ENCODE results near the gene ATG4B. TPM values are rescaled to one million over a fixed set of nuclear protein-coding genes. Genes with fewer than 3 reads are reported as not detected.

ATG4B gene
- total RNA-seq, 6 experiments from 2014 or later = 43.5 to 58.3 (median 51.9) TPM

- DNase-seq = no peak
- H3K27ac Mint-ChIP-seq = no peak overlapping the region
- peaks cover 14% of the 10 kb centered on the region for H3K4me1 Mint-ChIP-seq (ENCODE audit: low read depth)
- H3K9me3 Mint-ChIP-seq = no peaks in the 10 kb centered on the region
- H3K36me3 Mint-ChIP-seq (ENCODE audit: low read depth) = peaks cover 19% of the 10 kb centered on the region
- H3K4me3 Mint-ChIP-seq = no peak overlapping the region
- TF ChIP-seq CTCF (IDR thresholded peaks at IDR 0.05) = peak; percentile 39
- H3K27me3 Mint-ChIP-seq (ENCODE audit: insufficient read depth) = no peaks in the 10 kb centered on the region
These were observed 41.8 kb upstream of the ATG4B start for GRCh38 chr2:241595600-241596140.

DNA sequence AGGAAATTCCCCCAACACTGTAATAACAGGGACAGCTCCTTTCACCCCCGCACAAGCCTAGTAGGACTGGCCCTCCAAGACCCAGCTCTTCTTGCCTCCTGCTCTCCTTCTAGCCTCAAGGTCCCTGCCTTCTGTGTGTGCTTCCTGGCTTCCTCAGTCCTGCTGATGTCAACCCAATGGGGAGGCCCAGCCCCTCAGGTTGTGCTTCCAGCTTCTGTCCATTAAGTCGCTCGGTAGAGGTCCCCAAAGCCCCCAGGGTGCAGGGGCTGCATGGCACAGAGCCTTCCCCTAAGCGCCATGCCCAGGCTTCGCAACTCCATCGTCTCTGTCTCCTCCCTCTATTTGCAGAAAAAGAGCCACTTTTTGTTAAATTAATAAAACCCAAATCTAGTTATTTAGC lies 39.9 kb upstream of the ATG4B start:
- Mint-ChIP-seq H3K36me3 (ENCODE audit: low read depth) (peaks cover 26% of the 10 kb centered on the region), H3K4me1 (ENCODE audit: low read depth) (peaks cover 14% of the 10 kb centered on the region), H3K4me3 (no peak overlapping the region), H3K27ac (no peak overlapping the region), H3K9me3 (no peaks in the 10 kb centered on the region), H3K27me3 (ENCODE audit: insufficient read depth) (no peaks in the 10 kb centered on the region)
- TF ChIP-seq CTCF (IDR thresholded peaks at IDR 0.05) = no peak
- no peak for DNase-seq

DNA sequence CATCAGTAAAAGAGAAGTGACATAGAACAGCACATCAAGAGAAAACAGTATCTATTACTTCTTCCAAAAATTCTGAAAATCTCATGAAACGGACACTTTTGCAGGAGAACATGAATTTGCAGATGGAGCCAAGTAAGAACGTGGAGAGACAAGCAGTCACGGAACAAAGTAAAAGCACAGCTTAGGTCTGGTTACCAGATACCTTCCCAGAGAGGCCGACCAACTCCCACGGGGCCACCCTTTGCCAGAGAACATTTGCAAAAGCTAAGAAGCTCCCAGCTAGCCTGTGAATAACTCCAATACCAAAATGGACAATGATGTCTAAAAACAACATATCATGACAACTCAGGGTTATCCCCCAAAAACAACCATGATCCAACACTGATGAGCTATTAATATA lies 39.4 kb upstream of the ATG4B start:
- no peak for DNase-seq
- H3K4me1 Mint-ChIP-seq (ENCODE audit: low read depth) = peaks cover 14% of the 10 kb centered on the region
- TF ChIP-seq CTCF (IDR thresholded peaks at IDR 0.05) = no peak
- no peak overlapping the region for H3K4me3 Mint-ChIP-seq
- H3K27ac Mint-ChIP-seq = no peak overlapping the region
- peaks cover 26% of the 10 kb centered on the region for H3K36me3 Mint-ChIP-seq (ENCODE audit: low read depth)
- no peaks in the 10 kb centered on the region for H3K27me3 Mint-ChIP-seq (ENCODE audit: insufficient read depth)
- no peaks in the 10 kb centered on the region for H3K9me3 Mint-ChIP-seq

DNA sequence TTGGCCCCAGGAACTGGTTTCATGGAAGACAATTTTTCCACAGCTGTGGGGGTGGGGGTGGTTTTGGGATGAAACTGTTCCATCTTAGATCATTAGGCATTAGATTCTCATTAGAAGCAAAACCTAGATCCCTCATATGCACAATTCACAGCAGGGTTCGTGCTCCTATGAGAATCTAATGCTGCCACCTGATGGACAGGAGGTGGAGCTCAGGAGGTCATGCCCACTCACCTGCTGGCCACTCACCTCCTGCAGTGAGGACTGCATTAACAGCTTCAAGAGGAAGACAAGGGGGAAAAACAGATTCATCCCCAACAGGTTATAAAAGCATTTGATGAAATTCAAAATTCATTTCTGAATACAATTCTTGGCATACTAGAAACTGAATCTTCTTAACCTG lies 39.0 kb upstream of the ATG4B start:
- DNase-seq = no peak
- peaks cover 28% of the 10 kb centered on the region for H3K36me3 Mint-ChIP-seq (ENCODE audit: low read depth)
- no peak overlapping the region for H3K4me3 Mint-ChIP-seq
- H3K9me3 Mint-ChIP-seq = no peaks in the 10 kb centered on the region
- H3K27me3 Mint-ChIP-seq (ENCODE audit: insufficient read depth) = no peaks in the 10 kb centered on the region
- peaks cover 14% of the 10 kb centered on the region for H3K4me1 Mint-ChIP-seq (ENCODE audit: low read depth)
- peak overlapping the region; percentile 36; the same call in 1 of the 2 replicates for H3K27ac Mint-ChIP-seq
- TF ChIP-seq CTCF (IDR thresholded peaks at IDR 0.05) = peak; percentile 32; the same call in 1 of the 2 replicates

GRCh38 chr2:241599615-241600014 lies 37.9 kb upstream of the ATG4B start:
- no peak overlapping the region for H3K27ac Mint-ChIP-seq
- peaks cover 25% of the 10 kb centered on the region for H3K36me3 Mint-ChIP-seq (ENCODE audit: low read depth)
- H3K9me3 Mint-ChIP-seq = no peaks in the 10 kb centered on the region
- H3K27me3 Mint-ChIP-seq (ENCODE audit: insufficient read depth) = no peaks in the 10 kb centered on the region
- H3K4me3 Mint-ChIP-seq = no peak overlapping the region
- no peak for DNase-seq
- H3K4me1 Mint-ChIP-seq (ENCODE audit: low read depth) = peaks cover 14% of the 10 kb centered on the region
- TF ChIP-seq CTCF (IDR thresholded peaks at IDR 0.05) = no peak

DNA sequence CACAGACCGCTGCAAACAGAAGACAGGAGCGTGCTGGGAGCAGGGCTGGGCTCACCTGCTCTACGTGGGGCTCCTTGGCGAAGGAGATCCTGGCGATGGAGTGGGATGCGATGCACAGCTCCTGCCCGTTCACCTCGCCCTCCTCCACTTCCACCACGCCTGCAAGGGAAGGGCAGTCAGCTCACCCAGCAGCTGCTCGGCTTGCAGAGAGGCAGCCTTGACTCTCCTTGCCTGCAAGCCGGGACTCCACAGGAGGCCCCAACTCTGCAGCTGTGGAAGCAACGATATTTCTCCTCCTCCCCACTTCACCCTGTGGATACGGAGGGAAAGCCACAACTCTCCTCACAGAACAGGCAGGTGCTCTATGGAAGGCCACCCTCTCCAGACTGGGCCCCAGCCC lies 35.7 kb upstream of the ATG4B start:
- Mint-ChIP-seq H3K27me3 (ENCODE audit: insufficient read depth) (no peaks in the 10 kb centered on the region), H3K4me1 (ENCODE audit: low read depth) (peaks cover 14% of the 10 kb centered on the region), H3K27ac (no peak overlapping the region), H3K9me3 (no peaks in the 10 kb centered on the region), H3K4me3 (no peak overlapping the region), H3K36me3 (ENCODE audit: low read depth) (peaks cover 25% of the 10 kb centered on the region)
- no peak for DNase-seq
- TF ChIP-seq CTCF (IDR thresholded peaks at IDR 0.05) = no peak

Data from HFFc6 (cell line).